ENCODE measurements around the gene RAB31. TPM values are rescaled to one million over a fixed set of nuclear protein-coding genes. Genes with fewer than 3 reads are reported as not detected.

RAB31 gene
- polyA plus RNA-seq, 1 donor from 2014 or later = 16.3 TPM

DNA sequence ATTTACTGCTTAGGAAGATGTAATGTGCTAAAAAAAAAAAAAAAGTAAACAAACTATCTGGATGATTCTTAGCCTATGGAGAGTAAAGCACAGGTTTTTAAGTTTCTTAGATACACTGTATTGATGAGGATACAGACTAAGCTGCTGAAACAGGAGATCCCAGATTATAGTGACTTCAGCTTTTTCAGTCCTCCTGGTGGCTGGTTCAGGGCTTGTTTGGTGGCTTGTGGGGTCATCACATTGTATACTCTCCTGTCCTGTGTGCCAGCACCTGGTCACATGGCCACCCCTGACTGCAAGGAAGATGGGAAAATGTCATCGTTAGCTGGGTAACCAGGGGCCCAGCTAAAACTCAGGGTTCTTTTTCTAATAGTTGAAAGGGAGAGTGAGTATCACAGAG is 31.4 kb downstream of the RAB31 start:
- TF ChIP-seq EZH2 (IDR thresholded peaks at IDR 0.05; ENCODE audit: borderline replicate concordance, insufficient read depth, low read length, poor library complexity, severe bottlenecking) = no peak
- no peak for TF ChIP-seq SMC3 (conservative IDR thresholded peaks at IDR 0.05; ENCODE audit: poor library complexity)
- TF ChIP-seq MXI1 (conservative IDR thresholded peaks at IDR 0.05; ENCODE audit: poor library complexity, severe bottlenecking) = no peak
- no peak for TF ChIP-seq EP300 (conservative IDR thresholded peaks at IDR 0.05; ENCODE audit: poor library complexity, severe bottlenecking)
- no peak for TF ChIP-seq POLR2AphosphoS5 (IDR thresholded peaks at IDR 0.05)
- TF ChIP-seq TAF1 (IDR thresholded peaks at IDR 0.05; ENCODE audit: low read depth) = no peak
- TF ChIP-seq, protein P1, sequence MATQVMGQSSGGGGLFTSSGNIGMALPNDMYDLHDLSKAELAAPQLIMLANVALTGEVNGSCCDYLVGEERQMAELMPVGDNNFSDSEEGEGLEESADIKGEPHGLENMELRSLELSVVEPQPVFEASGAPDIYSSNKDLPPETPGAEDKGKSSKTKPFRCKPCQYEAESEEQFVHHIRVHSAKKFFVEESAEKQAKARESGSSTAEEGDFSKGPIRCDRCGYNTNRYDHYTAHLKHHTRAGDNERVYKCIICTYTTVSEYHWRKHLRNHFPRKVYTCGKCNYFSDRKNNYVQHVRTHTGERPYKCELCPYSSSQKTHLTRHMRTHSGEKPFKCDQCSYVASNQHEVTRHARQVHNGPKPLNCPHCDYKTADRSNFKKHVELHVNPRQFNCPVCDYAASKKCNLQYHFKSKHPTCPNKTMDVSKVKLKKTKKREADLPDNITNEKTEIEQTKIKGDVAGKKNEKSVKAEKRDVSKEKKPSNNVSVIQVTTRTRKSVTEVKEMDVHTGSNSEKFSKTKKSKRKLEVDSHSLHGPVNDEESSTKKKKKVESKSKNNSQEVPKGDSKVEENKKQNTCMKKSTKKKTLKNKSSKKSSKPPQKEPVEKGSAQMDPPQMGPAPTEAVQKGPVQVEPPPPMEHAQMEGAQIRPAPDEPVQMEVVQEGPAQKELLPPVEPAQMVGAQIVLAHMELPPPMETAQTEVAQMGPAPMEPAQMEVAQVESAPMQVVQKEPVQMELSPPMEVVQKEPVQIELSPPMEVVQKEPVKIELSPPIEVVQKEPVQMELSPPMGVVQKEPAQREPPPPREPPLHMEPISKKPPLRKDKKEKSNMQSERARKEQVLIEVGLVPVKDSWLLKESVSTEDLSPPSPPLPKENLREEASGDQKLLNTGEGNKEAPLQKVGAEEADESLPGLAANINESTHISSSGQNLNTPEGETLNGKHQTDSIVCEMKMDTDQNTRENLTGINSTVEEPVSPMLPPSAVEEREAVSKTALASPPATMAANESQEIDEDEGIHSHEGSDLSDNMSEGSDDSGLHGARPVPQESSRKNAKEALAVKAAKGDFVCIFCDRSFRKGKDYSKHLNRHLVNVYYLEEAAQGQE (IDR thresholded peaks at IDR 0.05; ENCODE audit: borderline replicate concordance) = no peak
- no peak for TF ChIP-seq RAD21 (conservative IDR thresholded peaks at IDR 0.05)
- TF ChIP-seq, protein P2, sequence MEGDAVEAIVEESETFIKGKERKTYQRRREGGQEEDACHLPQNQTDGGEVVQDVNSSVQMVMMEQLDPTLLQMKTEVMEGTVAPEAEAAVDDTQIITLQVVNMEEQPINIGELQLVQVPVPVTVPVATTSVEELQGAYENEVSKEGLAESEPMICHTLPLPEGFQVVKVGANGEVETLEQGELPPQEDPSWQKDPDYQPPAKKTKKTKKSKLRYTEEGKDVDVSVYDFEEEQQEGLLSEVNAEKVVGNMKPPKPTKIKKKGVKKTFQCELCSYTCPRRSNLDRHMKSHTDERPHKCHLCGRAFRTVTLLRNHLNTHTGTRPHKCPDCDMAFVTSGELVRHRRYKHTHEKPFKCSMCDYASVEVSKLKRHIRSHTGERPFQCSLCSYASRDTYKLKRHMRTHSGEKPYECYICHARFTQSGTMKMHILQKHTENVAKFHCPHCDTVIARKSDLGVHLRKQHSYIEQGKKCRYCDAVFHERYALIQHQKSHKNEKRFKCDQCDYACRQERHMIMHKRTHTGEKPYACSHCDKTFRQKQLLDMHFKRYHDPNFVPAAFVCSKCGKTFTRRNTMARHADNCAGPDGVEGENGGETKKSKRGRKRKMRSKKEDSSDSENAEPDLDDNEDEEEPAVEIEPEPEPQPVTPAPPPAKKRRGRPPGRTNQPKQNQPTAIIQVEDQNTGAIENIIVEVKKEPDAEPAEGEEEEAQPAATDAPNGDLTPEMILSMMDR (IDR thresholded peaks at IDR 0.05; ENCODE audit: poor library complexity, severe bottlenecking) = no peak
- H4K20me1 ChIP-seq (ENCODE audit: insufficient read depth) = no peaks in the 10 kb centered on the region
- no peak overlapping the region for H2AFZ ChIP-seq (ENCODE audit: low read depth, low read length)
- H3K27ac ChIP-seq (ENCODE audit: low read length) = no peak overlapping the region
- no peaks in the 10 kb centered on the region for H3F3A ChIP-seq (ENCODE audit: insufficient read depth, low read length, poor library complexity, severe bottlenecking)
- H3K4me2 ChIP-seq (ENCODE audit: low read length) = no peak overlapping the region
- no peaks in the 10 kb centered on the region for H3K36me3 ChIP-seq (ENCODE audit: insufficient read depth, low read length)
- no peaks in the 10 kb centered on the region for H3K27me3 ChIP-seq (ENCODE audit: insufficient read depth, low read depth, low read length)
- H3K9me2 ChIP-seq (ENCODE audit: insufficient read depth, low read length) = no peaks in the 10 kb centered on the region
- H3K9ac ChIP-seq (ENCODE audit: low read length) = no peak overlapping the region
- H3K9me3 ChIP-seq (ENCODE audit: low read length) = no peaks in the 10 kb centered on the region
- no peak overlapping the region for H3K4me3 ChIP-seq (ENCODE audit: low read length)
- no peaks in the 10 kb centered on the region for H3K79me2 ChIP-seq (replicated peaks; ENCODE audit: insufficient read depth, low read length)

DNA sequence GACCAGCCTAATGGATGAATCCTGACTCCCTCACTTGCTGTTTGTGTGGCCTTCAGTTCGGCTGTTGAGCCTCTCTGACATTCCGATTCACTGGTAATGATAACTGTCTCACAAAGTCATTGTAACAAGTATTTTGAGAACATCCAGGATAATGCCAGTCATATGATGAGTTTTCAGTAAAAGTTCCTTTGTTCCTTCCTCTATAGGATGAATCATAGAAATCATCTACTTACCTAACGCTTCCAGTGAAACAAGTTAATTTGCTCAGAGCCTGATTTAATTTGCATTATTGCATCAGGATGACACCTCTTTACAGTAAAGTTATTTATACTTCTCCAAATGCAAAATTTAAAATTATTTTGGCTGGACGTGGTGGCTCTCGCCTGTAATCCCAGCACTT is 32.0 kb downstream of the RAB31 start:
- no peaks in the 10 kb centered on the region for H3K27me3 ChIP-seq (ENCODE audit: insufficient read depth, low read depth, low read length)
- TF ChIP-seq EZH2 (IDR thresholded peaks at IDR 0.05; ENCODE audit: borderline replicate concordance, insufficient read depth, low read length, poor library complexity, severe bottlenecking) = no peak
- H4K20me1 ChIP-seq (ENCODE audit: insufficient read depth) = no peaks in the 10 kb centered on the region
- H3F3A ChIP-seq (ENCODE audit: insufficient read depth, low read length, poor library complexity, severe bottlenecking) = no peaks in the 10 kb centered on the region
- no peaks in the 10 kb centered on the region for H3K9me3 ChIP-seq (ENCODE audit: low read length)
- H3K9ac ChIP-seq (ENCODE audit: low read length) = no peak overlapping the region
- no peaks in the 10 kb centered on the region for H3K79me2 ChIP-seq (replicated peaks; ENCODE audit: insufficient read depth, low read length)
- no peak overlapping the region for H2AFZ ChIP-seq (ENCODE audit: low read depth, low read length)
- H3K9me2 ChIP-seq (ENCODE audit: insufficient read depth, low read length) = no peaks in the 10 kb centered on the region
- H3K27ac ChIP-seq (ENCODE audit: low read length) = no peak overlapping the region
- H3K4me3 ChIP-seq (ENCODE audit: low read length) = no peak overlapping the region
- no peak overlapping the region for H3K4me2 ChIP-seq (ENCODE audit: low read length)
- H3K36me3 ChIP-seq (ENCODE audit: insufficient read depth, low read length) = no peaks in the 10 kb centered on the region

DNA sequence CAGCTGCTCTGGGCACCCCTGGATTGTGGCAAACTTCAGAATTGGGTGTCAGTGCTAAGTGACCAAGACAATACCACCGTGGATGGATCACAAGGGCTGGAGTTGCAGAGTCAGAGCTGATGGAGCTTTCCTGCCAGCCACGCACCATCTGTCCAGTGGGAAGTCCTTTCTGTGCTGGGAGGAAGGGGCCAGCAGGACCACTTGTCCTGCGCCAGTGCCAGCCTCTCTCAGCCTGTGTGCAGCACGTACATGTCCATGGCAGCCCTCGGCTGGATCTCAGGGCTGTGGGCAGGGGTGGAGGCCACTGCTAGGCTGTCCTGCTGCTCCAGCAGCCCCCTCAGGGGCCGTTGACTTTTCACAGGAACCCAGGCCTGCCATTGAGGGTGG is 33.3 kb downstream of the RAB31 start:
- no peaks in the 10 kb centered on the region for H3K36me3 ChIP-seq (ENCODE audit: insufficient read depth, low read length)
- no peaks in the 10 kb centered on the region for H3K9me2 ChIP-seq (ENCODE audit: insufficient read depth, low read length)
- H3K9me3 ChIP-seq (ENCODE audit: low read length) = peaks cover under 1% of the 10 kb centered on the region
- no peak overlapping the region for H2AFZ ChIP-seq (ENCODE audit: low read depth, low read length)
- H3K27me3 ChIP-seq (ENCODE audit: insufficient read depth, low read depth, low read length) = no peaks in the 10 kb centered on the region
- H3K9ac ChIP-seq (ENCODE audit: low read length) = no peak overlapping the region
- TF ChIP-seq, protein P2 (IDR thresholded peaks at IDR 0.05; ENCODE audit: poor library complexity, severe bottlenecking) = no peak
- TF ChIP-seq, protein P1 (IDR thresholded peaks at IDR 0.05; ENCODE audit: borderline replicate concordance) = no peak
- TF ChIP-seq EZH2 (IDR thresholded peaks at IDR 0.05; ENCODE audit: borderline replicate concordance, insufficient read depth, low read length, poor library complexity, severe bottlenecking) = no peak
- no peaks in the 10 kb centered on the region for H3F3A ChIP-seq (ENCODE audit: insufficient read depth, low read length, poor library complexity, severe bottlenecking)
- no peak overlapping the region for H3K4me3 ChIP-seq (ENCODE audit: low read length)
- H3K79me2 ChIP-seq (replicated peaks; ENCODE audit: insufficient read depth, low read length) = no peaks in the 10 kb centered on the region
- no peaks in the 10 kb centered on the region for H4K20me1 ChIP-seq (ENCODE audit: insufficient read depth)
- no peak overlapping the region for H3K27ac ChIP-seq (ENCODE audit: low read length)
- no peak overlapping the region for H3K4me2 ChIP-seq (ENCODE audit: low read length)

Measured in neural cell (in vitro differentiated cells).